Vagina (tissue), 2 donors: ENCODE measurements around the gene MYLK. TPM values are rescaled to one million over a fixed set of nuclear protein-coding genes. Genes with fewer than 3 reads are reported as not detected.

ENCODE experiments used
- DNase-seq, 2 donors: peaks; one replicate each; pipeline ENCODE4 v3.0.0-alpha.2; 2017; ENCODE audit errors: extremely low spot score in 2 of 2
- H3K27ac ChIP-seq: fragments of 200-600 bp; sonication (generic); one replicate; pipeline ENCODE4 v1.5.1; 2019
- H3K27me3 ChIP-seq: fragments of 200-600 bp; sonication (generic); one replicate; pipeline ENCODE4 v1.5.1; 2019
- H3K36me3 ChIP-seq, 2 donors: fragments of 200-600 bp; sonication (generic); one replicate each; pipeline ENCODE4 v1.5.1; 2017 to 2019
- H3K4me1 ChIP-seq: fragments of 200-600 bp; sonication (generic); one replicate; pipeline ENCODE4 v1.5.1; 2019
- H3K4me3 ChIP-seq, 2 donors: fragments of 200-600 bp; sonication (generic); 1 replicate in 1 of 2; 2 replicates in 1 of 2; pipeline ENCODE4 v1.5.1; 2016 to 2019
- H3K9me3 ChIP-seq: fragments of 200-600 bp; sonication (generic); one replicate; pipeline ENCODE4 v1.5.1; 2019
- POLR2A ChIP-seq, 2 donors: fragments of 450-650 bp; IDR thresholded peaks; one replicate each; pipeline ENCODE4 v1.6.1; 2017; ENCODE audit warnings: antibody characterized with exemption in 2 of 2, mild to moderate bottlenecking in 2 of 2, moderate library complexity in 2 of 2
- POLR2AphosphoS5 ChIP-seq, 2 donors: sonication (generic); formaldehyde crosslinking; IDR thresholded peaks; one replicate each; pipeline ENCODE4 v1.9.0; 2017; ENCODE audit warnings: antibody characterized with exemption in 2 of 2, mild to moderate bottlenecking in 2 of 2, low read depth in 1 of 2; ENCODE audit not compliant: insufficient read depth in 1 of 2
- intact Hi-C: fragments of 100-400 bp; cut with DNase I; formaldehyde crosslinking; loops from one replicate; pipeline ENCODE4 v1.15.1; 2023
- total RNA-seq: library from RNA; depleted of rRNA; stranded (reverse); fragments of >200 nt; gene quantifications from one replicate; pipeline ENCODE4 v1.2.3, GENCODE V29; 2016
- TF ChIP-seq, protein P1 (sequence below), 3 experiments: fragments of 450-650 bp in 2 of 3; fragments of 200-600 bp in 1 of 3; sonication (generic) in 1 of 3; IDR thresholded peaks; one replicate each; pipeline ENCODE4 v1.5.1; 2017 to 2019; ENCODE audit warnings: antibody characterized with exemption in 3 of 3, mild to moderate bottlenecking in 2 of 3, moderate library complexity in 2 of 3

MYLK gene
- total RNA-seq, 1 donor from 2014 or later: 352 TPM

DNA sequence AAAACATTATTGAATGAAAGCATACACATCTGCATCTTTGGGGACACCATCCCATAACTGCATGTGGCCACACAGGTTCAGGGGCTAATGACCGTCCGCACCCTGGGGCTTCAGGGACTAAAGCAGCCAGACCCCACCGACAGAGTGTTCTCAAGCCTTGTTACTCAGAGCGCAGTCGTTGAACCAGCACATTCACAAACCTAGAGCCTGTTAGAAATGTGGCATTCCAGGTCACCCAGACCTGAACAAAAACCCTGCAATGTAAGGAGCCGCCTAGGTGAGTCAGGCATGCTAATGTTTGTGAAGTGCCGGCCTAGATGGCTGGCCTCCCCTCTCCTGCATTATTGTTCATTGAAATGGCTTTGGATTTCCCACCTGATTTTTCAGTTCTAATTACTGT, 247.0 kb downstream of the MYLK start:
- Histone ChIP-seq H3K27me3 (no peaks in the 10 kb centered on the region), H3K4me3 (no peak overlapping the region), H3K9me3 (no peaks in the 10 kb centered on the region), H3K4me1 (peaks cover 43% of the 10 kb centered on the region), H3K36me3 (peaks cover 0 to 5% of the 10 kb centered on the region in 2 donors), H3K27ac (no peak overlapping the region)
- TF ChIP-seq, protein P1, sequence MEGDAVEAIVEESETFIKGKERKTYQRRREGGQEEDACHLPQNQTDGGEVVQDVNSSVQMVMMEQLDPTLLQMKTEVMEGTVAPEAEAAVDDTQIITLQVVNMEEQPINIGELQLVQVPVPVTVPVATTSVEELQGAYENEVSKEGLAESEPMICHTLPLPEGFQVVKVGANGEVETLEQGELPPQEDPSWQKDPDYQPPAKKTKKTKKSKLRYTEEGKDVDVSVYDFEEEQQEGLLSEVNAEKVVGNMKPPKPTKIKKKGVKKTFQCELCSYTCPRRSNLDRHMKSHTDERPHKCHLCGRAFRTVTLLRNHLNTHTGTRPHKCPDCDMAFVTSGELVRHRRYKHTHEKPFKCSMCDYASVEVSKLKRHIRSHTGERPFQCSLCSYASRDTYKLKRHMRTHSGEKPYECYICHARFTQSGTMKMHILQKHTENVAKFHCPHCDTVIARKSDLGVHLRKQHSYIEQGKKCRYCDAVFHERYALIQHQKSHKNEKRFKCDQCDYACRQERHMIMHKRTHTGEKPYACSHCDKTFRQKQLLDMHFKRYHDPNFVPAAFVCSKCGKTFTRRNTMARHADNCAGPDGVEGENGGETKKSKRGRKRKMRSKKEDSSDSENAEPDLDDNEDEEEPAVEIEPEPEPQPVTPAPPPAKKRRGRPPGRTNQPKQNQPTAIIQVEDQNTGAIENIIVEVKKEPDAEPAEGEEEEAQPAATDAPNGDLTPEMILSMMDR (IDR thresholded peaks at IDR 0.05): no peak
- intact Hi-C loops: no loop called here
- DNase-seq: no peak

DNA sequence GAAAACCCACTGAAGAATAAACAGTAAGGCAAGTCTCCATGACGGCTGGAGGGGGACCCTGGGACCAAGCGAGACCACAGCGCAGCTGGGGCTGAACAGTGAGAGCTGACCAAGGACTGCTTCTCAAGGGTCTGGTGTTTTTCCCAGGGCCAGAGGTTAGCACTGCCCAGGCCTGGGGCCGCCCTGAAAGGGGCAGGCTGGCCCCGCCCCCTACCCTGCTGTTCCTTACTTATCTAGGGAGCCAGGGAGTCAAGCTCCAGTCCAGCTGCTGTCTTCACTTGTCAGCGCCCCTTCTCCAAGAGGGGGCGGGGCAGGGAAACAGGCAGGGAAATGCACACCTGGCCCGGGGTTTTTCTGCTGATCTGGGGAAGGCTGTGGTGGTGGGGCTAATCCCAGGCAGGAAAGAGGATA, 247.7 kb downstream of the MYLK start:
- no peak for DNase-seq
- Histone ChIP-seq H3K27me3 (no peaks in the 10 kb centered on the region), H3K36me3 (peaks cover 0 to 5% of the 10 kb centered on the region in 2 donors), H3K4me1 (peaks cover 46% of the 10 kb centered on the region), H3K4me3 (no peak overlapping the region), H3K9me3 (no peaks in the 10 kb centered on the region), H3K27ac (no peak overlapping the region)
- intact Hi-C loops: no loop called here
- TF ChIP-seq POLR2AphosphoS5 (IDR thresholded peaks at IDR 0.05; ENCODE audit: insufficient read depth in 1 of 2, low read depth in 1 of 2): no peak
- TF ChIP-seq, protein P1 (IDR thresholded peaks at IDR 0.05): no peak

DNA sequence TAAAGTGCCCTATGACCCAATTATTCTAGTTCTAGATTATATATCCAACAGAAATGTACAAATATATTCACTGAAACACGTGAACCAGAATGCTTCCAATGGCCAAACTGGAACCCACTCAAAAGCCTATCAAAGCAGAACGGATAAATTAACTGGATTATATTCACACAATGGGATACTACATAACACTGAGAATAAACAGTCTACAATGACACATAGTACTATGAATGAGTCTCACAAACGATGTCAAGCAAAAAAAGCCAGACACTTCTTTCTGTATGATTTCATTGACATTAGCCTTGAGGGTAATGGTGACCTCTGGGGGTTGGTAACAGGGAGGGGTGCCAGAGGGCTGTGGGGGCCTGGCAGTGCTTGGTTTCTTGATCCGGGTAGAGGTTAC, 248.4 kb downstream of the MYLK start:
- intact Hi-C loops: no loop called here
- TF ChIP-seq, protein P1 (IDR thresholded peaks at IDR 0.05): no peak
- TF ChIP-seq POLR2AphosphoS5 (IDR thresholded peaks at IDR 0.05; ENCODE audit: insufficient read depth in 1 of 2, low read depth in 1 of 2) (no peak), POLR2A (IDR thresholded peaks at IDR 0.05) (no peak)
- peak overlapping the region; percentile 14 for H3K27ac ChIP-seq
- no peaks in the 10 kb centered on the region for H3K9me3 ChIP-seq
- peaks cover 0 to 5% of the 10 kb centered on the region in 2 donors for H3K36me3 ChIP-seq
- no peaks in the 10 kb centered on the region for H3K27me3 ChIP-seq
- no peak overlapping the region for H3K4me3 ChIP-seq
- peaks cover 46% of the 10 kb centered on the region for H3K4me1 ChIP-seq
- no peak for DNase-seq

DNA sequence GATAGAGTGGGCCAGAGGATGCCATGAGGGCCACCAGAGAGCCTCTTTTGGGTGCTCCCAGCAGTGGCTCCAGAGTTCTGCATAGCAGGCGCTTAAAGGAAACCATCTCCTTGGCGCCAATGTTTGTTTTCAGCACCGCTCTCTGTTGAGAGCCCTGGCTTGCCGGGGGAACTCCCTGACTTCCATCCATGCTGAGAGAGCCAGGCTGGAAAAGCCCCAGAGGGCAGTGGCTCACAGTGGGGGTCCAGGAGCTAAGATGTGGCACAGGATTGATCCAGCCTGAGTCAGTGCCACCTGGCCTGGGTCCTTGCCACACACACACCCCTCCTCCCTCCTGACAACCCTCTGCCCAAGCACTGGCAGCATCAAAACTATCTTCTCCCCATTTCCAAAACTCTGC, 248.9 kb downstream of the MYLK start:
- Histone ChIP-seq H3K4me3 (no peak overlapping the region), H3K9me3 (no peaks in the 10 kb centered on the region), H3K27me3 (no peaks in the 10 kb centered on the region), H3K4me1 (peaks cover 46% of the 10 kb centered on the region), H3K36me3 (peaks cover 0 to 5% of the 10 kb centered on the region in 2 donors), H3K27ac (peak overlapping the region; percentile 14)
- intact Hi-C loops: no loop called here
- TF ChIP-seq, protein P1 (IDR thresholded peaks at IDR 0.05): no peak
- TF ChIP-seq POLR2A (IDR thresholded peaks at IDR 0.05) (no peak), POLR2AphosphoS5 (IDR thresholded peaks at IDR 0.05; ENCODE audit: insufficient read depth in 1 of 2, low read depth in 1 of 2) (no peak)
- DNase-seq: no peak

DNA sequence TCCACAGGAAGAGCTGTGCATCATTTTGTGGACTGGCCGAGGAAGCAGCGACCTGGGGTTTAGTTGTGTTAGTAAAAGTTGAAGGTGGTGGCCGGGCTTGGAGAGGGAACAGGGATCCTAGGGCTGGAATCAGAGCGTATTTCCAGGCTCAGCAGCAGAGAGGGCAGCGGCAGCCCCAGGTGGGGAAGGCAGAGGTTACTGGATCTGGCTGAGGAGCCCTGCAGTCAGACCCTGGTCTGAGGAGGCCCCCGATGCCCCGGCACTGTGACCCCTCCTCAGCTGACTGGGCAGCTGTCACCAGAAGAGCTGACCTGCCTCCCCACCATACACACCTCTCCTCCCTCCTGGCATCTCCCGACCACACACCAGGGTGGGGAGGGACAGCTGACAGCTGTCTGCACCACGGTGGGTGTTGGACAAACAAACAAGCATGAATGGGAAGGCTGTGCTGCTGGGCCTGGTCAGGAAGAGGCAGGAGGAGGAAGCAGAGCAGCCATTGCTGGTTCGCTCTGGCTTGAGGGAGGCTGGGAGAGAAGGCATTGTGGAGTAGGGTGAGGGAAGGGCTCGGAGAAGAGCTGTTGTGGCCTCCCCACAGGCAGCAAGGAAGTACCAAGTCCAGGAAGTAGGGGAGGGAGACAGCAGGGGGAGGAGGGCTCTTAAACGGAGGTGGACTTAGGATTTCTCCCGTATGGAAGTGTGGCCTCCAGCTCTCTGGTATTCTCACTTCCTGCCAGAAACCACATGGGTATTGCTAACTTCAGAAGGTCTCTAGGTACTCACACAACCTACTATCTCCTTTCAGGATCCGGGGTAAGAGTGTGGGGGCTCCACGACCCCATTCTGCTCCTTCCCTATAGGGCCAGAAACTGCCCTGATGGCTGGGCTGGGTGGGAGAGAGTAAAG, 249.7 kb downstream of the MYLK start:
- H3K27ac ChIP-seq: peak overlapping the region; percentile 14
- peaks cover 46% of the 10 kb centered on the region for H3K4me1 ChIP-seq
- no peaks in the 10 kb centered on the region for H3K27me3 ChIP-seq
- DNase-seq: no peak
- H3K4me3 ChIP-seq: no peak overlapping the region
- peaks cover 0 to 5% of the 10 kb centered on the region in 2 donors for H3K36me3 ChIP-seq
- intact Hi-C loops: no loop called here
- TF ChIP-seq POLR2AphosphoS5 (IDR thresholded peaks at IDR 0.05; ENCODE audit: insufficient read depth in 1 of 2, low read depth in 1 of 2) (no peak), POLR2A (IDR thresholded peaks at IDR 0.05) (no peak)
- TF ChIP-seq, protein P1 (IDR thresholded peaks at IDR 0.05): no peak
- no peaks in the 10 kb centered on the region for H3K9me3 ChIP-seq
